K562 (cell line): ENCODE measurements around the gene VTI1B. TPM values are rescaled to one million over a fixed set of nuclear protein-coding genes. Genes with fewer than 3 reads are reported as not detected.

Source experiments
- ATF3 ChIP-seq, 2 experiments: fragments of 450-650 bp in 1 of 2; sonication (generic) in 1 of 2; formaldehyde crosslinking in 1 of 2; IDR thresholded peaks in 1 of 2; conservative IDR thresholded peaks in 1 of 2; 2 replicates each; pipeline versions ENCODE4 v1.6.1 to v1.8.1; 2016 to 2023; ENCODE audit warnings: mild to moderate bottlenecking in 2 of 2, moderate library complexity in 2 of 2, inconsistent platforms in 1 of 2, missing genetic modification reagents in 1 of 2
- C11orf30 ChIP-seq: fragments of 450-650 bp; IDR thresholded peaks from 2 replicates; pipeline ENCODE4 v1.6.1; 2016; ENCODE audit warnings: low read depth, mild to moderate bottlenecking
- CBFA2T2 ChIP-seq: fragments of 450-650 bp; conservative IDR thresholded peaks from 2 replicates; pipeline ENCODE4 v1.6.1; 2017; ENCODE audit warnings: mild to moderate bottlenecking
- CBFA2T3 ChIP-seq: fragments of 450-650 bp; IDR thresholded peaks from 2 replicates; pipeline ENCODE4 v1.6.1; 2017
- EHMT2 ChIP-seq: fragments of 450-650 bp; IDR thresholded peaks from 2 replicates; pipeline ENCODE4 v1.6.1; 2018; ENCODE audit warnings: antibody characterized with exemption
- HDAC1 ChIP-seq, 2 experiments: fragments of 450-650 bp; IDR thresholded peaks; 2 replicates each; pipeline ENCODE4 v1.6.1; 2016 to 2017; ENCODE audit warnings: inconsistent platforms in 1 of 2, mild to moderate bottlenecking in 1 of 2, moderate library complexity in 1 of 2
- HDAC2 ChIP-seq: fragments of 450-650 bp; IDR thresholded peaks from 2 replicates; pipeline ENCODE4 v1.6.1; 2016; ENCODE audit warnings: mild to moderate bottlenecking
- JUN ChIP-seq, 2 experiments: sonication (generic) in 1 of 2; formaldehyde crosslinking in 1 of 2; IDR thresholded peaks; 2 replicates each; pipeline versions ENCODE4 v1.6.1 to v1.8.0; 2012 to 2022; ENCODE audit warnings: borderline replicate concordance in 2 of 2, mild to moderate bottlenecking in 2 of 2, improper control_type of control experiment in 1 of 2, low read depth in 1 of 2, low read length in 1 of 2, missing genetic modification reagents in 1 of 2
- JUND ChIP-seq, 2 experiments: IDR thresholded peaks; 2 replicates in 1 of 2; 3 replicates in 1 of 2; pipeline ENCODE4 v1.6.1; 2011; ENCODE audit warnings: borderline replicate concordance in 2 of 2, low read depth in 2 of 2, low read length in 2 of 2, improper control_type of control experiment in 1 of 2, missing biosample characterization in 1 of 2, missing genetic modification characterization in 1 of 2, missing genetic modification reagents in 1 of 2
- MAFF ChIP-seq: IDR thresholded peaks from 2 replicates; pipeline ENCODE4 v1.6.1; 2012; ENCODE audit warnings: low read length, improper control_type of control experiment
- MCM5 ChIP-seq: fragments of 450-650 bp; IDR thresholded peaks from 2 replicates; pipeline ENCODE4 v1.6.1; 2016; ENCODE audit warnings: low read depth
- MTA3 ChIP-seq: fragments of 450-650 bp; formaldehyde crosslinking; IDR thresholded peaks from 2 replicates; pipeline ENCODE4 v1.6.1; 2017; ENCODE audit warnings: mild to moderate bottlenecking, borderline replicate concordance
- MYNN ChIP-seq, 2 experiments: sonication (generic); formaldehyde crosslinking in 1 of 2; IDR thresholded peaks; 2 replicates each; pipeline versions ENCODE4 v1.5.0 to v1.6.1; 2016 to 2020; ENCODE audit warnings: antibody characterized with exemption in 1 of 2, missing genetic modification reagents in 1 of 2
- NCOR1 ChIP-seq: fragments of 450-650 bp; IDR thresholded peaks from 2 replicates; pipeline ENCODE4 v1.6.1; 2016; ENCODE audit warnings: mild to moderate bottlenecking, moderate library complexity
- NFE2 ChIP-seq: IDR thresholded peaks from 2 replicates; pipeline ENCODE4 v1.6.1; 2014; ENCODE audit warnings: antibody characterized with exemption, low read depth
- OTX1 ChIP-seq: fragments of 450-650 bp; formaldehyde crosslinking; IDR thresholded peaks from 2 replicates; pipeline ENCODE4 v1.4.0; 2022; ENCODE audit warnings: mild to moderate bottlenecking
- RNF2 ChIP-seq: sonication (generic); IDR thresholded peaks from 2 replicates; pipeline ENCODE4 v1.6.1; 2016
- TAL1 ChIP-seq: fragments of 450-650 bp; IDR thresholded peaks from 2 replicates; pipeline ENCODE4 v1.6.1; 2016; ENCODE audit warnings: mild to moderate bottlenecking
- TCF3 ChIP-seq: sonication (generic); formaldehyde crosslinking; IDR thresholded peaks from 2 replicates; pipeline ENCODE4 v1.4.0; 2020; ENCODE audit warnings: mild to moderate bottlenecking, missing genetic modification reagents
- TSC22D4 ChIP-seq: fragments of 450-650 bp; IDR thresholded peaks from 2 replicates; pipeline ENCODE4 v1.6.1; 2016; ENCODE audit warnings: missing genetic modification characterization, missing biosample characterization, control low read depth
- ZKSCAN8 ChIP-seq: fragments of 200-800 bp; sonication (Bioruptor generic); IDR thresholded peaks from 2 replicates; pipeline ENCODE4 v1.6.1; 2016; ENCODE audit warnings: missing genetic modification characterization, missing compliant biosample characterization
- ZNF12 ChIP-seq: sonication (generic); formaldehyde crosslinking; IDR thresholded peaks from 2 replicates; pipeline ENCODE4 v1.4.0; 2020; ENCODE audit warnings: mild to moderate bottlenecking, missing genetic modification reagents
- ZNF140 ChIP-seq: fragments of 250-450 bp; sonication (Bioruptor Pico); IDR thresholded peaks from 2 replicates; pipeline ENCODE4 v1.8.0; 2021; ENCODE audit warnings: moderate library complexity, mild to moderate bottlenecking, inconsistent platforms
- ZNF197 ChIP-seq: fragments of 200-800 bp; sonication (Bioruptor generic); IDR thresholded peaks from 2 replicates; pipeline ENCODE4 v1.6.1; 2016; ENCODE audit warnings: low read depth, missing genetic modification characterization, missing compliant biosample characterization
- ZNF586 ChIP-seq: fragments of 450-650 bp; formaldehyde crosslinking; conservative IDR thresholded peaks from 2 replicates; pipeline ENCODE4 v1.4.0; 2020; ENCODE audit warnings: mild to moderate bottlenecking, moderate library complexity
- ZNF699 ChIP-seq: fragments of 250-450 bp; sonication (Bioruptor Pico); IDR thresholded peaks from 2 replicates; pipeline ENCODE4 v1.8.0; 2021; ENCODE audit warnings: mild to moderate bottlenecking, moderate library complexity; ENCODE audit not compliant: insufficient replicate concordance
- polyA plus RNA-seq, 8 experiments: library from polyadenylated mRNA; depleted of rRNA in 4 of 8; stranded (reverse) in 5 of 8; unstranded in 3 of 8; fragments of >200 nt; fragmentation: Nextera tagmentation in 2 of 8; fragmentation: Illumina TruSeq in 1 of 8; extraction: Ambion mirVana in 2 of 8; extraction: Trizol in 1 of 8; gene quantifications; 2 replicates each; pipeline versions ENCODE4 v1.2.1 to v1.2.3, GENCODE V29; 2011 to 2014; ENCODE audit warnings: inconsistent platforms in 1 of 8, missing spikeins in 1 of 8
- total RNA-seq, 7 experiments: library from RNA; depleted of rRNA in 6 of 7; stranded (reverse); fragments of >200 nt in 6 of 7; fragmentation: Illumina TruSeq in 2 of 7; extraction: Trizol in 2 of 7; gene quantifications; 2 replicates each; pipeline versions ENCODE4 v1.2.1 to v1.2.3, GENCODE V29; 2011 to 2021; ENCODE audit warnings: low replicate concordance in 1 of 7
- TF ChIP-seq, protein P1 (sequence below): sonication (generic); IDR thresholded peaks from 2 replicates; pipeline ENCODE4 v1.6.1; 2016
- TF ChIP-seq, protein P2 (sequence below): fragments of 450-650 bp; formaldehyde crosslinking; conservative IDR thresholded peaks from 2 replicates; pipeline ENCODE4 v1.4.0; 2022; ENCODE audit warnings: mild to moderate bottlenecking, missing genetic modification characterization

The VTI1B gene
- total and polyA plus RNA-seq, 9 of the 15 experiments (the other 6 are each of a cell fraction or from before 2014, with no cell fraction given) = 7.8 to 69.8 (median 50.1) TPM

GRCh38 chr14:67680121-67680602 is 5.7 kb upstream of the VTI1B start (continued):
- TF ChIP-seq ZKSCAN8 (CRISPR knock-in tag) (no peak), NCOR1 (peak; percentile 53; the same call in 1 of the 2 replicates), C11orf30 (peak; percentile 81), JUN (IDR thresholded peaks at IDR 0.05; ENCODE audit: borderline replicate concordance, low read depth, low read length) (peak; percentile 77; the same call in 1 of the 2 replicates), JUN (CRISPR knock-in tag; IDR thresholded peaks at IDR 0.05; ENCODE audit: borderline replicate concordance) (no peak), NFE2 (peak; percentile 94), MCM5 (no peak), OTX1 (CRISPR knock-in tag) (no peak), TCF3 (CRISPR knock-in tag) (peak; percentile 66), RNF2 (peak; percentile 25; the same call in 1 of the 2 replicates), TAL1 (peak; percentile 46), CBFA2T3 (peak; percentile 72), MTA3 (no peak), ATF3 (IDR thresholded peaks at IDR 0.05) (peak; percentile 86), ATF3 (CRISPR knock-in tag; conservative IDR thresholded peaks at IDR 0.05) (no peak), MAFF (peak; percentile 81), ZNF140 (CRISPR knock-in tag) (no peak), ZNF586 (CRISPR knock-in tag) (no peak), TSC22D4 (tag) (no peak), ZNF12 (CRISPR knock-in tag) (peak; percentile 63; the same call in 1 of the 2 replicates), EHMT2 (0 out of 2 replicates have a peak, but pooled peaks have one; percentile 39), ZNF197 (CRISPR knock-in tag) (no peak), MYNN (IDR thresholded peaks at IDR 0.05) (0 out of 2 replicates have a peak, but pooled peaks have one; percentile 37), MYNN (CRISPR knock-in tag; IDR thresholded peaks at IDR 0.05) (no peak), HDAC1 (IDR thresholded peaks at IDR 0.05) (peak in 1 of 2 experiments; percentile 34; a peak in 1 of 4 replicates), ZNF699 (CRISPR knock-in tag) (no peak), CBFA2T2 (peak; percentile 28; the same call in 1 of the 2 replicates), JUND (IDR thresholded peaks at IDR 0.05; ENCODE audit: borderline replicate concordance, low read depth, low read length) (peak; percentile 85), JUND (tag; IDR thresholded peaks at IDR 0.05; ENCODE audit: borderline replicate concordance, low read depth, low read length) (peak; percentile 87; the same call in 2 of the 3 replicates), HDAC2 (peak; percentile 52; the same call in 1 of the 2 replicates)
- TF ChIP-seq, protein P1, sequence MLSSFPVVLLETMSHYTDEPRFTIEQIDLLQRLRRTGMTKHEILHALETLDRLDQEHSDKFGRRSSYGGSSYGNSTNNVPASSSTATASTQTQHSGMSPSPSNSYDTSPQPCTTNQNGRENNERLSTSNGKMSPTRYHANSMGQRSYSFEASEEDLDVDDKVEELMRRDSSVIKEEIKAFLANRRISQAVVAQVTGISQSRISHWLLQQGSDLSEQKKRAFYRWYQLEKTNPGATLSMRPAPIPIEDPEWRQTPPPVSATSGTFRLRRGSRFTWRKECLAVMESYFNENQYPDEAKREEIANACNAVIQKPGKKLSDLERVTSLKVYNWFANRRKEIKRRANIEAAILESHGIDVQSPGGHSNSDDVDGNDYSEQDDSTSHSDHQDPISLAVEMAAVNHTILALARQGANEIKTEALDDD = peak; percentile 99
- TF ChIP-seq, protein P2, sequence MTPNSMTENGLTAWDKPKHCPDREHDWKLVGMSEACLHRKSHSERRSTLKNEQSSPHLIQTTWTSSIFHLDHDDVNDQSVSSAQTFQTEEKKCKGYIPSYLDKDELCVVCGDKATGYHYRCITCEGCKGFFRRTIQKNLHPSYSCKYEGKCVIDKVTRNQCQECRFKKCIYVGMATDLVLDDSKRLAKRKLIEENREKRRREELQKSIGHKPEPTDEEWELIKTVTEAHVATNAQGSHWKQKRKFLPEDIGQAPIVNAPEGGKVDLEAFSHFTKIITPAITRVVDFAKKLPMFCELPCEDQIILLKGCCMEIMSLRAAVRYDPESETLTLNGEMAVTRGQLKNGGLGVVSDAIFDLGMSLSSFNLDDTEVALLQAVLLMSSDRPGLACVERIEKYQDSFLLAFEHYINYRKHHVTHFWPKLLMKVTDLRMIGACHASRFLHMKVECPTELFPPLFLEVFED = no peak
